Measurements from ENCODE around the gene PDK1.

- TF ChIP-seq POLR2A (IDR thresholded peaks at IDR 0.05): no peak
- TF ChIP-seq CTCF (IDR thresholded peaks at IDR 0.05): no peak
These were observed 86.6 kb downstream of the PDK1 start for GRCh38 chr2:172642301-172643020.

Measured in heart left ventricle (tissue), 13 donors.